D721Med (cell line): Measurements from ENCODE around the gene GDF11.

ENCODE experiments used
- DNase-seq: peaks from one replicate; pipeline ENCODE4 v3.0.0; 2011; ENCODE audit warnings: low spot score; ENCODE audit not compliant: insufficient read length
- FAIRE-seq: peaks from 2 replicates; lab custom pipeline; 2011; peaks lifted over from hg19 to GRCh38; lab: Jason Lieb, UNC
- CTCF ChIP-seq: IDR thresholded peaks from 2 replicates; pipeline ENCODE4 v1.5.1; 2012; ENCODE audit warnings: mild to moderate bottlenecking, control low read depth; ENCODE audit not compliant: insufficient read depth; ENCODE audit errors: missing control alignments

GDF11 gene

GRCh38 chr12:55724226-55724939 is 18.5 kb upstream of the GDF11 start:
- TF ChIP-seq CTCF = peak; percentile 68
- no peak for DNase-seq
- FAIRE-seq = no peak

- no peak for DNase-seq
- FAIRE-seq = no peak
- TF ChIP-seq CTCF = no peak
Measured at GRCh38 chr12:55724940-55725309, 18.0 kb upstream of the GDF11 start.

GRCh38 chr12:55725556-55725955 is 17.4 kb upstream of the GDF11 start:
- FAIRE-seq (no peak), DNase-seq (no peak)
- TF ChIP-seq CTCF = no peak

- TF ChIP-seq CTCF = no peak
- FAIRE-seq (no peak), DNase-seq (no peak)
Measured at GRCh38 chr12:55726971-55727370, 16.0 kb upstream of the GDF11 start.

GRCh38 chr12:55727643-55728185 is 15.2 kb upstream of the GDF11 start:
- no peak for TF ChIP-seq CTCF
- no peak for DNase-seq
- FAIRE-seq = no peak

GRCh38 chr12:55728186-55728938 is 14.6 kb upstream of the GDF11 start:
- no peak for FAIRE-seq
- TF ChIP-seq CTCF = no peak
- DNase-seq = no peak
